Endodermal cell (in vitro differentiated cells): ENCODE data around the gene FHL1. TPM values are rescaled to one million over a fixed set of nuclear protein-coding genes. Genes with fewer than 3 reads are reported as not detected.

ENCODE experiments used
- DNase-seq: peaks from one replicate; pipeline ENCODE4 v3.0.0-alpha.2; 2017
- H3K27ac ChIP-seq: 2 replicates; pipeline ENCODE4 v1.5.1; 2013; ENCODE audit warnings: mild to moderate bottlenecking, low read depth, low read length, moderate library complexity
- H3K27me3 ChIP-seq: 2 replicates; pipeline ENCODE4 v1.6.1; 2013; ENCODE audit warnings: mild to moderate bottlenecking, low read length, moderate library complexity; ENCODE audit not compliant: insufficient read depth, control insufficient read depth, poor library complexity, severe bottlenecking
- H3K36me3 ChIP-seq: 2 replicates; pipeline ENCODE4 v1.7.0; 2013; ENCODE audit warnings: mild to moderate bottlenecking, low read length, moderate library complexity; ENCODE audit not compliant: control insufficient read depth, insufficient read depth
- H3K4me1 ChIP-seq: one replicate; pipeline ENCODE4 v1.7.0; 2013; ENCODE audit warnings: low read length; ENCODE audit not compliant: control insufficient read depth, insufficient read depth
- H3K4me3 ChIP-seq: 2 replicates; pipeline ENCODE4 v1.5.1; 2013; ENCODE audit warnings: mild to moderate bottlenecking, low read length, moderate library complexity
- H3K9ac ChIP-seq: 2 replicates; pipeline ENCODE4 v1.6.1; 2013; ENCODE audit warnings: mild to moderate bottlenecking, low read length, moderate library complexity; ENCODE audit not compliant: poor library complexity, severe bottlenecking; ENCODE audit errors: extremely low read depth
- H3K9me3 ChIP-seq: 2 replicates; pipeline ENCODE4 v1.6.1; 2013; ENCODE audit warnings: mild to moderate bottlenecking, low read length, moderate library complexity; ENCODE audit not compliant: control insufficient read depth
- H3K27ac Mint-ChIP-seq: 2 replicates; pipeline ENCODE4 v1.8.0; 2020; ENCODE audit warnings: mixed read lengths
- H3K27me3 Mint-ChIP-seq: 2 replicates; pipeline ENCODE4 v1.8.0; 2021; ENCODE audit warnings: mild to moderate bottlenecking, mixed read lengths; ENCODE audit not compliant: insufficient read depth
- H3K36me3 Mint-ChIP-seq: 2 replicates; pipeline ENCODE4 v1.8.0; 2020; ENCODE audit warnings: low read depth, mixed read lengths
- H3K4me1 Mint-ChIP-seq: 2 replicates; pipeline ENCODE4 v1.8.0; 2020; ENCODE audit warnings: mixed read lengths
- H3K4me3 Mint-ChIP-seq: 2 replicates; pipeline ENCODE4 v1.8.0; 2020; ENCODE audit warnings: mild to moderate bottlenecking, moderate library complexity, mixed read lengths
- H3K9me3 Mint-ChIP-seq: 2 replicates; pipeline ENCODE4 v1.8.0; 2020; ENCODE audit warnings: mild to moderate bottlenecking, mixed read lengths
- WGBS, 2 experiments: methylation state at CpG; one replicate each; pipeline versions ENCODE4 v1.1.5 to v1.1.7; 2013; ENCODE audit warnings: missing lambda C conversion rate in 2 of 2, mixed read lengths in 1 of 2; ENCODE audit not compliant: insufficient coverage in 1 of 2, insufficient read length in 1 of 2; 5-methylcytosine and 5-hydroxymethylcytosine counted together
- total RNA-seq, 2 donors: library from RNA; stranded (reverse); fragmentation: NEBNext Ultra II Directional in 1 of 2; extraction: Animal tissue kit (Norgen Biotek cat#: 25700) in 1 of 2; gene quantifications; 2 replicates in 1 of 2; 3 replicates in 1 of 2; pipeline ENCODE4 v1.2.1, GENCODE V29; 2021
- TF ChIP-seq, protein P1 (sequence below): fragments of 200-600 bp; sonication (generic); conservative IDR thresholded peaks from 2 replicates; pipeline ENCODE4 v1.5.0; 2021; ENCODE audit warnings: antibody characterized with exemption, mild to moderate bottlenecking

FHL1 gene
- total RNA-seq, 2 donors from 2014 or later: 3.7 to 19.3 TPM

DNA sequence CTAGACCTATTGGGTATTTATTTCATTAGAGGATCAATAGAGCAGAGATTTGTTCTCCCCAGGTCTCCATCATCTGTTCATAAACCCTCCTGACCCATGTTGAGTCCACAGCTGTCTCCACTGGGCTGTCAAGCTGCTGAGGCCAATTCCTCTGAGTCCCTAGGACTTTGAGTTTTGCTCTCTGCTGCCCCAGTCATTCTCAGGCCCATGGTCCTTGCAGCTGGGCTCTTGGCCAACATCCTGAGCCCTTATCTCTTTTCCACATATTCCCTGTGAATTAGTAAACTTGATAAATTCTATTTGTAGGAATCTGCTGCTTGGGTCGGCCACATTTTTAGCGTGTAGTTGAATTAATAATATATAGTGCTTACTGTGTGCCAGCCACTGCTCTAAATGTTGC lies 41.9 kb downstream of the FHL1 start:
- DNase-seq: no peak
- no peaks in the 10 kb centered on the region for H3K27me3 ChIP-seq
- H3K4me3 ChIP-seq: no peak overlapping the region
- H3K36me3 Mint-ChIP-seq: no peaks in the 10 kb centered on the region
- H3K4me1 ChIP-seq: no peaks in the 10 kb centered on the region
- peaks cover 57% of the 10 kb centered on the region for H3K9me3 Mint-ChIP-seq
- no CpG with 5 or more reads among the region's 2 CpGs for WGBS, 2 experiments
- H3K9me3 ChIP-seq: no peaks in the 10 kb centered on the region
- no peaks in the 10 kb centered on the region for H3K4me1 Mint-ChIP-seq
- H3K9ac ChIP-seq: no peak overlapping the region
- no peak overlapping the region for H3K27ac Mint-ChIP-seq
- TF ChIP-seq, protein P1, sequence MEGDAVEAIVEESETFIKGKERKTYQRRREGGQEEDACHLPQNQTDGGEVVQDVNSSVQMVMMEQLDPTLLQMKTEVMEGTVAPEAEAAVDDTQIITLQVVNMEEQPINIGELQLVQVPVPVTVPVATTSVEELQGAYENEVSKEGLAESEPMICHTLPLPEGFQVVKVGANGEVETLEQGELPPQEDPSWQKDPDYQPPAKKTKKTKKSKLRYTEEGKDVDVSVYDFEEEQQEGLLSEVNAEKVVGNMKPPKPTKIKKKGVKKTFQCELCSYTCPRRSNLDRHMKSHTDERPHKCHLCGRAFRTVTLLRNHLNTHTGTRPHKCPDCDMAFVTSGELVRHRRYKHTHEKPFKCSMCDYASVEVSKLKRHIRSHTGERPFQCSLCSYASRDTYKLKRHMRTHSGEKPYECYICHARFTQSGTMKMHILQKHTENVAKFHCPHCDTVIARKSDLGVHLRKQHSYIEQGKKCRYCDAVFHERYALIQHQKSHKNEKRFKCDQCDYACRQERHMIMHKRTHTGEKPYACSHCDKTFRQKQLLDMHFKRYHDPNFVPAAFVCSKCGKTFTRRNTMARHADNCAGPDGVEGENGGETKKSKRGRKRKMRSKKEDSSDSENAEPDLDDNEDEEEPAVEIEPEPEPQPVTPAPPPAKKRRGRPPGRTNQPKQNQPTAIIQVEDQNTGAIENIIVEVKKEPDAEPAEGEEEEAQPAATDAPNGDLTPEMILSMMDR: no peak
- no peak overlapping the region for H3K27ac ChIP-seq
- no peaks in the 10 kb centered on the region for H3K36me3 ChIP-seq
- no peak overlapping the region for H3K4me3 Mint-ChIP-seq
- no peaks in the 10 kb centered on the region for H3K27me3 Mint-ChIP-seq

DNA sequence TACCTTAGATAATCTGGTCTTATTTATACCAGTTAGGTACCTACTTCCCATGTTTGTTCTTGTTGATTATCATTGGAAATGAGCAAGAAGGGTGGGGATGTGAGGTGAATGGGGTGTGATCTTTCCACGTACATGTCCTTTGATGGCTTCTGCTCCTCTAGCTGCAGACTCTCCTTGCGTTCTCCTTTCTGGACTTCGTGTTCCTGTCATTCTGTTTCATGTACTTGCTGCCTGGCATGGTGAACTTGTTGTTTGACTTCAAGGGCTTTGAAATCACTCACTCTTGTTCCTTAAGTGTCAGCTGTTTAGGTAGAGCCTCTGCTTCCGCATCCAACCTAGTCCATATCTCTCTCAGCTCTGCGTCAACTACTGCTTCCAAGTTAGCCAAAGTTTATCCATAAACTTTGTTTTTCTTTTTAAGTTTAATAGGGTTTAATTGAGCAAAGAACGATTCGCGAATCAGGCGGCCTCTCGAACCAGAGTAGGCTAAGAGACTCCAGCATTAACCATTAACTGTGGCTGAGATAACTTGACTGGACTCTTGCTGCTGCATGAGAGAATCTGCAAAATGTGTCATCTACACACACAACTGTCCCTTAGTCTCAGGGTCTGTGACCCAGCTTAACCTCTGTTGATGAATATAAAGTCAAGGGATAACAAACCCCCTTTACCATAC lies 42.8 kb downstream of the FHL1 start:
- Mint-ChIP-seq H3K36me3 (no peaks in the 10 kb centered on the region), H3K27ac (no peak overlapping the region), H3K9me3 (peaks cover 64% of the 10 kb centered on the region), H3K27me3 (no peaks in the 10 kb centered on the region), H3K4me3 (no peak overlapping the region), H3K4me1 (no peaks in the 10 kb centered on the region)
- H3K4me1 ChIP-seq: no peaks in the 10 kb centered on the region
- DNase-seq: no peak
- H3K27me3 ChIP-seq: no peaks in the 10 kb centered on the region
- no peak overlapping the region for H3K4me3 ChIP-seq
- H3K9me3 ChIP-seq: no peaks in the 10 kb centered on the region
- 98 to 100% methylated on average over 5 to 10 of the region's 10 CpGs for WGBS, 2 experiments
- H3K9ac ChIP-seq: no peak overlapping the region
- TF ChIP-seq, protein P1: no peak
- H3K27ac ChIP-seq: no peak overlapping the region
- H3K36me3 ChIP-seq: no peaks in the 10 kb centered on the region

DNA sequence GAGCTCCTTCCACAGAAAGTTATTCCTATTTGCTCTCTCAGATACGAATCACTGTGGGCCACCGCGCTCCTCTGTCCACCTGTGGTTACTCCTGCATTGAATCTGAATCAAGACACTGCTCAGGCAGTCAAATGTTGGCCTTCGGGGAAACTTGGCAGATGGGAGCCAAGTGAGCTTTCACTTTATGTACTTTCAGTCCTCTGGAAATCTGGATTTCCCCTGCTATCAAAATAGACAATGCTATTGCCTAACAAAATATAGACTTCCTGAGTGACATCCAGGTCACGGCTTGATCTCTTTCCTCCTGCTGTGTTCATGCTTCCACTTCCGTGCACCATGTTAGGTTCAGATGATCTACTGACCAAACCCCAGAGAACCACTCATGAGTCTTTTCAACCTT lies 43.8 kb downstream of the FHL1 start:
- no peaks in the 10 kb centered on the region for H3K4me1 ChIP-seq
- H3K9ac ChIP-seq: no peak overlapping the region
- H3K4me1 Mint-ChIP-seq: no peaks in the 10 kb centered on the region
- H3K9me3 Mint-ChIP-seq: peaks cover 67% of the 10 kb centered on the region
- 94 to 100% methylated on average over 3 to 6 of the region's 6 CpGs for WGBS, 2 experiments
- no peaks in the 10 kb centered on the region for H3K36me3 Mint-ChIP-seq
- no peaks in the 10 kb centered on the region for H3K27me3 ChIP-seq
- DNase-seq: no peak
- TF ChIP-seq, protein P1: no peak
- no peaks in the 10 kb centered on the region for H3K27me3 Mint-ChIP-seq
- no peak overlapping the region for H3K27ac ChIP-seq
- H3K27ac Mint-ChIP-seq: no peak overlapping the region
- H3K9me3 ChIP-seq: no peaks in the 10 kb centered on the region
- no peak overlapping the region for H3K4me3 ChIP-seq
- H3K36me3 ChIP-seq: no peaks in the 10 kb centered on the region
- no peak overlapping the region for H3K4me3 Mint-ChIP-seq
